Loucy (cell line): ENCODE data around the gene OR2T2.

Experiments
- CTCF ChIP-seq: fragments of 200-600 bp; sonication (generic); conservative IDR thresholded peaks from 2 replicates; pipeline ENCODE4 v1.5.1; 2014; ENCODE audit warnings: mild to moderate bottlenecking, antibody characterized with exemption, low read length
- EZH2phosphoT487 ChIP-seq: fragments of 200-600 bp; IDR thresholded peaks from 2 replicates; pipeline ENCODE4 v1.6.1; 2018; ENCODE audit warnings: antibody characterized with exemption, mild to moderate bottlenecking, moderate library complexity, borderline replicate concordance

GRCh38 chr1:248402748-248403147, 42.7 kb upstream of the OR2T2 start, which contains the start of gene OR2T1:
- TF ChIP-seq CTCF (no peak), EZH2phosphoT487 (no peak)
